Prostate gland (tissue), 2 donors: ENCODE measurements around the gene ZMYM4. TPM values are rescaled to one million over a fixed set of nuclear protein-coding genes. Genes with fewer than 3 reads are reported as not detected.

Experiments
- DNase-seq: peaks from one replicate; pipeline ENCODE4 v3.0.0-alpha.2; 2019; ENCODE audit warnings: low spot score
- H3K27ac ChIP-seq, 2 donors: fragments of 200-600 bp; sonication (generic); 2 replicates each; pipeline ENCODE4 v1.5.1; 2017 to 2019
- H3K27me3 ChIP-seq: fragments of 200-600 bp; sonication (generic); replicated peaks from 2 replicates; pipeline ENCODE4 v1.5.1; 2019; ENCODE audit not compliant: insufficient read depth
- H3K36me3 ChIP-seq, 2 donors: fragments of 200-600 bp; sonication (generic); 1 replicate in 1 of 2; 2 replicates in 1 of 2; pipeline versions ENCODE4 v1.5.1 to v1.8.1; 2017 to 2019
- H3K4me1 ChIP-seq: fragments of 200-600 bp; sonication (generic); replicated peaks from 2 replicates; pipeline ENCODE4 v1.5.1; 2019
- H3K4me3 ChIP-seq, 2 donors: fragments of 200-600 bp; sonication (generic); 2 replicates each; pipeline ENCODE4 v1.5.1; 2017 to 2019
- H3K9me3 ChIP-seq: fragments of 200-600 bp; sonication (generic); 2 replicates; pipeline ENCODE4 v1.5.1; 2017
- CTCF ChIP-seq, 4 experiments: fragments of 200-600 bp in 2 of 4; fragments of 450-650 bp in 2 of 4; sonication (generic) in 2 of 4; IDR thresholded peaks; 1 replicate in 3 of 4; 2 replicates in 1 of 4; pipeline ENCODE4 v1.5.1; 2016 to 2019; ENCODE audit warnings: antibody characterized with exemption in 4 of 4, mild to moderate bottlenecking in 2 of 4, moderate library complexity in 2 of 4
- POLR2A ChIP-seq: fragments of 450-650 bp; IDR thresholded peaks from one replicate; pipeline ENCODE4 v1.6.1; 2016; ENCODE audit warnings: antibody characterized with exemption, mild to moderate bottlenecking
- POLR2AphosphoS5 ChIP-seq: sonication (generic); formaldehyde crosslinking; IDR thresholded peaks from one replicate; pipeline ENCODE4 v1.6.1; 2017; ENCODE audit warnings: antibody characterized with exemption
- WGBS: methylation state at CpG from one replicate; pipeline ENCODE4 v1.1.5; 2018; 5-methylcytosine and 5-hydroxymethylcytosine counted together
- intact Hi-C: fragments of 100-400 bp; cut with DNase I; formaldehyde crosslinking; loops from one replicate; pipeline ENCODE4 v1.14.2; 2022
- total RNA-seq, 2 donors: library from RNA; depleted of rRNA; stranded (reverse); fragments of >200 nt; gene quantifications; one replicate each; pipeline ENCODE4 v1.1.0, GENCODE V29; 2016

ZMYM4 gene
- total RNA-seq, 2 donors from 2014 or later: 34.9 to 42.1 TPM

- H3K27ac ChIP-seq: no peak overlapping the region
- no peaks in the 10 kb centered on the region for H3K4me1 ChIP-seq
- WGBS: over 99% methylated on average over 3 of the region's 3 CpGs
- TF ChIP-seq POLR2AphosphoS5 (no peak), POLR2A (no peak), CTCF (IDR thresholded peaks at IDR 0.05) (no peak)
- H3K36me3 ChIP-seq: peaks cover 0 to 2% of the 10 kb centered on the region in 2 donors
- no peaks in the 10 kb centered on the region for H3K9me3 ChIP-seq
- intact Hi-C loops: no loop called here
- no peaks in the 10 kb centered on the region for H3K27me3 ChIP-seq
- DNase-seq: no peak
- no peak overlapping the region for H3K4me3 ChIP-seq
These were observed 13.1 kb downstream of the ZMYM4 start for GRCh38 chr1:35281565-35281964.

DNA sequence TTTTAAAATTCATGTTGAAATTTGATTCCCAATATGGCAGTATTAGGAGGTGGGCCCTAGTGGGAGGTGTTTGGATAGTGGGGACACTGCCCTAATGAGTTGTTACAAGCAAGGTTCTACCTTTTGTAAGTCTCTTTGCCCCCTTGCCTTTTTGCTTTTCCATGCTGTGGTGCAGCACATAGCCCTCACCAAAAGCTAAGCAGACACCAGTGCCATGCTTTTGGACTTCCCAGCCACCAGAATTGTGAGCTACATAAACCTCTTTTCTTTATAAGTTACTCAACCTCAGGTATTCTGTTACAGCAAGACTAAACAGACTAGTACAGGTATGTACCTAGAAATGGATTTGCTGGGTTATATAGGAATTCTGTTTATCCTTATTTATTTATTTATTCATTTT lies 13.7 kb downstream of the ZMYM4 start:
- Histone ChIP-seq H3K36me3 (peaks cover 0 to 2% of the 10 kb centered on the region in 2 donors), H3K4me1 (no peaks in the 10 kb centered on the region), H3K9me3 (no peaks in the 10 kb centered on the region), H3K27me3 (no peaks in the 10 kb centered on the region), H3K4me3 (no peak overlapping the region), H3K27ac (no peak overlapping the region)
- intact Hi-C loops: no loop called here
- no peak for DNase-seq
- no peak for TF ChIP-seq POLR2A
- TF ChIP-seq CTCF (IDR thresholded peaks at IDR 0.05): no peak
- TF ChIP-seq POLR2AphosphoS5: no peak

DNA sequence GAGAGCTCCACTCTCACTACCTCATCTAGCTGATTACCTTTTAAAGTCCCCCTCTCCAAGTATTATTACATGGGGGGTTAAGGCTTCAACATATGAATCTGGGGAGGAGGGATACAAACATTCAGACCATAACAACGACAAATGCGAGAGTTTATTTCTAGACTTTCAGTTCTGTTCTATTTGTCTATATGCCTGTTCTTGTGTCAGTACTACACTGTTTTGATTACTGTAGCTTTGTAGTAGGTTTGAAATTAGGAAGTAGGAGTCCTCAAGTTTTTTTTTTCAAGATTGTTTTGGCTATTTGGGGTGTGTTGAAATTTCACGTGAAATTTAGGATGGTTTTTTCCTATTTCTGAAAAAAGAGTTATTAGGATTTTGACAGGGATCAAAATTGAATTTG lies 16.3 kb downstream of the ZMYM4 start:
- Histone ChIP-seq H3K27me3 (no peaks in the 10 kb centered on the region), H3K4me3 (no peak overlapping the region), H3K4me1 (no peaks in the 10 kb centered on the region), H3K36me3 (peaks cover 0 to 2% of the 10 kb centered on the region in 2 donors), H3K27ac (no peak overlapping the region), H3K9me3 (no peaks in the 10 kb centered on the region)
- TF ChIP-seq CTCF (IDR thresholded peaks at IDR 0.05) (no peak), POLR2A (no peak), POLR2AphosphoS5 (no peak)
- WGBS: 92% methylated on average over 3 of the region's 3 CpGs
- intact Hi-C loops: no loop called here
- no peak for DNase-seq

DNA sequence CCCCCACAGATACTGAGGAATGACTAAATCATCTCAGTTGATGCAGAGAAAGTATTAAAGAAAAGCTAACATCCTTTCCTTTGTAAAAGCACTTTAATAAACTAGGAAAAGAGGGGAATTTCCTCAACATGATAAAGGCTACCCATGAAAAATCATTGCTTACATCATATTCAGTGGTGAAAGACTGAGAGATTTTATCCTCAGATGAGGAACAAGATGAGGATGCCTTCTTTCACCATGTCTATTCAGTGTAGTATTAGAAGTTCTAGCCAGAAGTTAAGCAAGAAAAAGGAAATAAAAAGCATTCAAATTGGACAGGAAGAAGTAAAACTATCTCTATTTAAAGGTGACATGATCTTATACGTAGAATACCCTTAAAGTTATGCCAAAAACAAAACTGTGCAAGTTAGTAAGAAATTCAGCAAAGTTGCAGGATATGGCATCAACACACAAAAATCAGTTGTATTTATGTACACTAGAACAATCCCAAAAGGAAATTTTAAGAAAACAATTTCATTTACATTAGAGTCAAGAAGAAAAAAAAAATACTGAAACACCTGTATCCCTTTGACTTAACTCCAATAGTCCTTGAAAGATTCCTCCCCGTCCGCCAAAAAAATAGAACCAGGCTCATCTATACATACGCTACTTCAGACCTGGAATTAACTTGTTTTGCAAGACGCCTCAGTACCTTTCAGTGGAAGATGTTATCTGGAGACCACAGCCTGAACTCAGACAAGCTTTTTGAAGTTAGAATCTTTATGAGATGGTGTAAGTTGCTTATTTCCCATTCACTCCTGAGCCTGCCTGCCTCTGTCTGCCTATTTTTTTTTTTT lies 17.5 kb downstream of the ZMYM4 start:
- no peak for TF ChIP-seq CTCF (IDR thresholded peaks at IDR 0.05)
- H3K9me3 ChIP-seq: no peaks in the 10 kb centered on the region
- H3K4me3 ChIP-seq: no peak overlapping the region
- no peaks in the 10 kb centered on the region for H3K36me3 ChIP-seq
- intact Hi-C loops: no loop called here
- H3K4me1 ChIP-seq: no peaks in the 10 kb centered on the region
- 45% methylated on average over 5 of the region's 5 CpGs for WGBS
- DNase-seq: no peak
- no peaks in the 10 kb centered on the region for H3K27me3 ChIP-seq
- H3K27ac ChIP-seq: no peak overlapping the region
